Stimulated activated CD4-positive, alpha-beta T cell treated with anti-CD3 and anti-CD28 coated beads, Interleukin-12 subunit alpha, Interleukin-12 subunit beta, amount 100 ng/mL, for 4 hours (primary cell): Measurements from ENCODE around the gene IRGM.
A peak's percentile ranks its signal among the peaks of the same experiment; 100 is the strongest.
"Not testable (repeated sequence)": the region's sequence is repeated elsewhere in the genome, so short reads cannot be mapped to it uniquely, and the experiment has no call there.

Source experiments
- DNase-seq: peaks from one replicate; pipeline ENCODE4 v3.0.0-alpha.2; 2020

Gene IRGM, protein sequence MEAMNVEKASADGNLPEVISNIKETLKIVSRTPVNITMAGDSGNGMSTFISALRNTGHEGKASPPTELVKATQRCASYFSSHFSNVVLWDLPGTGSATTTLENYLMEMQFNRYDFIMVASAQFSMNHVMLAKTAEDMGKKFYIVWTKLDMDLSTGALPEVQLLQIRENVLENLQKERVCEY

GRCh38 chr5:150846308-150846653 lies at the start of gene IRGM:
TSS of gene IRGM (plus strand) at chr5:150846521. CDS start at chr5:150848124, 1,603 bp downstream.
- DNase-seq, result not testable (repeated sequence)

DNA sequence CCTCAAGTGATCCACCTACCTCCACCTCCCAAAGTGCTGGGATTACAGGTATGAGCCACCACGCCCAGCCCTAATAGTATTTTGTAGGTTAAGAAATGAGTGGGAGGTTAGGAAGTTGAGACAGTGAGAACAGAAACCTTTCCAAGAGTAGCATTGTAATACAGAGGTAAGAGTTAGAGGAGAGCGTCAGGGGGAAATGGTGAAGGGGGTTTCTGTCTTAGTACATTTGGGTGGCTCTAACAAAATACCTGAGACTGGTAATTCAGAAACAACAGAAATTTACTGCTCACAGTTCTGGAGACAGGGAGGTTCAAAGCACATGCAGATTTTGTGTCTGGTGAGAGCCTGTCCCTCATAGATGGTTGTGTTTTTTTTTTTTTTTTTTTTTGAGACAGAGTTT lies 48.9 kb upstream of the IRGM start:
- no peak for DNase-seq

DNA sequence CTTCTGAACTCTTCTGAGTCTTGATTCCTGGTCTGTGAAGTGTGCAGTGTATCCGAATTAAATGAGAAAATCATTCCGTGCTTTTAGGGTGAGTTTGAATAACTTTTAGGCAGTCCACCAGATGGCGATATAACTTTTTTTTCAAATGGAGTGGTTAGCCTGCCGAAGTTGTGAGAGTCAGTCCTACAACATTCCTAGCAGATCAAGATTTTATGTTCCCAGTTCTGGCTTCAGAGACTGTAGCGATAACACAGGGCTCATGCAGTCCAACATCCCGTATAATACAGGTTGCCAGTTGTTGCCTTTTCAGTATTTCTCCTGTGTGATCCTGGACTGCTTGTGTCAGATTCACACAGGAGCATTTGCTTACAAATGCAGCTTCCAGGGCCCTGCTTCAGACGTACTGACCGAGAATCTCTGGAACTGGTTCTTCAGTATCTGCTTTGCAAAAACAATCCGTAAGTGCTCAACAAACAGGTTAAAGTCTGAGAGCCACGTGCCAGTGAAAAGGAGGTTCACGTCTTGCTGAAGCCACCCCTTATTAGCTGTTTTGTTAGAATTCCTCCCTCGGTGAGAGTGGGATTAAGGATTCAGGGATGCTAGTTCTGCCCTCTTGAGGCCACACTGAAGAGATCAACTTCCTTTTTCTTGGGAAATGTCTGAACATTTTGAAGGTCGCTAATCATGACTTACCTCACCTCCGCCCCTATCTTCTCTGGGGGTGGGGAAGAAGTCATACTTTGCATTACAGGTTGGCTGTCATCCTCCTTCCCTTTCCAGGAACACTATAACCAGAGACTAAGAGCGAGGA lies 45.0 kb upstream of the IRGM start:
- no peak for DNase-seq

DNA sequence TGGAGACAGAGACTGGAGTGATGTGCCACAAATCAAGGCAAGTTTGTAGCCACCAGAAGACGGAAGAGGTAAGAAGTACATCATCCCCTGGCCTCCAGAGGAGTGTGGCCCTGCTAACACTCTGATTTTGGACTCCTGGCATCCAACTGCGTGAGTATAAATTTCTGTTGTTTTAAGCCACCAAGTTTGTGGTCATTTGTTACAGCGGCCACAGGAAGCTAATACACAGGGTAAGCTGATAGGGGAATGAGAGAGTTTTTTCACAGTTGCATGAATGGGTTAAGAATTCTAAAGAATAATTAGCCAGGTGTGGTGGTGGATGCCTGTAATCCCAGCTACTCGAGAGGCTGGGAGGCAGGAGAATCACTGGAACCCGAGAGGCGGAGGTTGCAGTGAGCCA lies 41.9 kb upstream of the IRGM start:
- DNase-seq, result no peak

DNA sequence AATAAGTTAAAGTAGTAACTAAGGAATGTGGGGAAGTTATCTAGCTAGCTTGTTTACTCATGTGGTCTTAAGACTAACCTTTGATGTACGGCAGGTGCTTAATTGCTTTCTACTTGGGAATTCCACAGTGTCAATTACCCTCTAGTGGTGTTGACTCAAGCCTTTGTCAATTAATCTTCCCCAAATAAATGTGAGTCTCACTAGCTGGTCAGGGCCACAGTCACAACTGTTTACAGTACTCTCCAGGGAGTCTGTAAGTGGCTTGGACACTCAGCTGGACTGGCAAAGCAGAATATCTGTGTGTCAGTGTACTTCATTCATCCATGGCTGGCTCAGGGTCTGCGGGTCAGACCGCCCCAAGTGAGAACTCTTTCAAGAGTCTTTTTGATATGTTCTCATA lies 37.0 kb upstream of the IRGM start:
- DNase-seq, result no peak

GRCh38 chr5:150815010-150815409 lies 31.3 kb upstream of the IRGM start:
- no peak for DNase-seq

- no peak for DNase-seq
Measured at GRCh38 chr5:150816946-150817345, 29.4 kb upstream of the IRGM start.

- DNase-seq, result no peak
Measured at GRCh38 chr5:150829744-150830143, 16.6 kb upstream of the IRGM start.

- not testable (repeated sequence) for DNase-seq
Measured at GRCh38 chr5:150831821-150832220, 14.5 kb upstream of the IRGM start.

DNA sequence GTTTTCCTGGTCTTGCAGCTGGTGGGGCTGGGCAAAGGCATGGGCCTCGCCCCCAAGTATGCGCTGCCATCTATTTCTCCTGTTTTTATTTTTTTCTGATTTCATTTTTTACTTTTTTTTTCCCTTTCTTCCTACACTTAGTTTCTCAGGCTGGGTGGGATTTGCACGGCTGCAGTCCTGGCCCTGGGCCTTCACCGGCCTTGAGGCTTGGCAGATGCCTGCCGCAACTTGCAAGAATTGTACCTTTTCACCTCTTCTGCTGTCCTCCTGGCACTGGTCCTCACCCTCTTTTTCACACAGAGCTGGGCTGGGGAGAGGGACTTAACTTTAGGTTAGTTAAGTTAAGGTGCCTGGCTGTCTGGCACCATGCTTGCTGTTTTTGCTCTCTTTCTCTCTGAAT lies 10.3 kb upstream of the IRGM start:
- no peak for DNase-seq

GRCh38 chr5:150836703-150837102 lies 9.6 kb upstream of the IRGM start:
- DNase-seq, result no peak

DNA sequence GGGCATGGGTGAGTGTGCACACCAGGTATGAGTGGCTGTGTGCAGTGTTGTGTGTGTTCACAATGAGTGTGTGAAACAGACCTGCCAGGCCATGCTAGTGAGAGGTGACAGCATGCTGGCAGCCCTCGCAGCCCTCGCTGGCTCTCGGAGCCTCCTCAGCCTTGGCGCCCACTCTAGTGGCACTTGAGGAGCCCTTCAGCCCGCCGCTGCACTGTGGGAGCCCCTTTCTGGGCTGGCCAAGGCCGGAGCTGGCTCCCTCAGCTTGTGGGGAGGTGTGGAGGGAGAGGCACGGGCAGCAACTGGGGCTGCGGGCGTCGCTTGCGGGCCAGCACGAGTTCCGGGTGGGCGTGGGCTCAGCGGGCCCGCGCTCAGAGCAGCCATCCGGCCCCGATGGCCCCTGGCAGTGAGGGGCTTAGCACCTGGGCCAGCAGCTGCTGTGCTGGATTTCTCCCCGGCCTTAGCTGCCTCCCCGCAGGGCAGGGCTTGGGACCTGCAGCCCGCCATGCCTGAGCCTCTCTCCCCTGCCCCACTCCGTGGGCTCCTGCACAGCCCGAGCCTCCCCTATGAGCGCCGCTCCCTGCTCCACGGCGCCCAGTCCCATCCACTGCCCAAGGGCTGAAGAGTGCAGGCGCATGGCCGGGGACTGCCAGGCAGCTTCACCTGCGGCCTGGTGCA lies 999 bp upstream of the IRGM start:
- DNase-seq, result not testable (repeated sequence)

GRCh38 chr5:150846654-150847333 lies 473 bp downstream of the IRGM start:
- DNase-seq, result peak; percentile 29

DNA sequence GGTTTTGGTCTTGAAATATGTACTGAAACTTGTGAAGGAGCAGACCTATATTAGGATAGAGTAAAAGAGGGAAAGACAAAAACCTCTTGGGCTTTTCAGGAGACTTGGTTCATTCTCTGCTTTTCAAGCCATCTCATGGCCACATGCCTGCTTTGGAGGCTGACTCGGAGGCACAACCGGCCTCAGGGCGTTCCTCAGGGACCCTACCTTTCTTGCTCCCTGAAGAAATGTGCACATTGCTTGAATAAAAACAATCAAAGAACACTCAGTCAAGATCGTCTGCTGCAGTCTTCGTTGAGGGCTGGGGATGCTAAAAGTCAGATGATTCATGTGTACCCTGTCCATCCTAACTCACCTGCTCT lies 994 bp downstream of the IRGM start:
- no peak for DNase-seq

DNA sequence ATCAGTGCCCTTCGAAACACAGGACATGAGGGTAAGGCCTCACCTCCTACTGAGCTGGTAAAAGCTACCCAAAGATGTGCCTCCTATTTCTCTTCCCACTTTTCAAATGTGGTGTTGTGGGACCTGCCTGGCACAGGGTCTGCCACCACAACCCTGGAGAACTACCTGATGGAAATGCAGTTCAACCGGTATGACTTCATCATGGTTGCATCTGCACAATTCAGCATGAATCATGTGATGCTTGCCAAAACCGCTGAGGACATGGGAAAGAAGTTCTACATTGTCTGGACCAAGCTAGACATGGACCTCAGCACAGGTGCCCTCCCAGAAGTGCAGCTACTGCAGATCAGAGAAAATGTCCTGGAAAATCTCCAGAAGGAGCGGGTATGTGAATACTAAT lies 1.9 kb downstream of the IRGM start:
- no peak for DNase-seq

DNA sequence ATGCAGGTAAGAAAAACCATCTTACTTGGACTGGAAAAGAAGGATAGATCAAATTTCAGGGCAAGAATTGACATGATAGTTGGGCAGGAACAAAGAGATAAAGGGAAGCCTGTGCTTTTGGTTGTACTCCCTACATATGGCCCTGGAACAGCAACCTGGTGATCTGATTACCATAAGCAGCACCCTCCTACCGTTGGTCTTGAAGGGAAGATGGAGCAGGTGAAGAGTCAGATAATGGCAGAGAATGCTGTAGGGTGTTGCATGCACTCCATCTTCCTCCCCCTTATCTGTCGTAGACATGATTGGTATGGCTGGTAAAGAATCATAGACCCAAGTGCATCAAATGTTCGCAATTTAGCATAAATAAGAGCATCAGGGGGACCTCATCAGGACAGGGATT lies 4.7 kb downstream of the IRGM start:
- DNase-seq, result no peak

DNA sequence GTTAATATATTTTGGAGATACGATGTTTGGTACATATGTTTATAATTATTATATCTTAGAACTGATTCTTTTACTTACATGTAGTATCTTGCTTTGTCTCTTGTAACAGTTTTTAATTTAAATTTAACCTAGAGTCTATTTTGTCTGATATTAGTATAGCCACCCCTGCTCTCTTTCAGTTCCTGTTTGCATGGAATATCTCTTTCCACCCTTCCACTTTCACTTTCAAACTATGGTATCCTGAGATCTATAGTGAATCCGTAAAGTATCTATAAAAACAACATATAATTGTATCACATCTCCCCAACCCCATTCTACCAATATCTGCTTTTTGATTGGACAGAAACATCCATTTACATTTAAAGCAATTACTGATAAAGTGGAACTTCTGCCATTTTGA lies 7.2 kb downstream of the IRGM start:
- DNase-seq, result no peak

DNA sequence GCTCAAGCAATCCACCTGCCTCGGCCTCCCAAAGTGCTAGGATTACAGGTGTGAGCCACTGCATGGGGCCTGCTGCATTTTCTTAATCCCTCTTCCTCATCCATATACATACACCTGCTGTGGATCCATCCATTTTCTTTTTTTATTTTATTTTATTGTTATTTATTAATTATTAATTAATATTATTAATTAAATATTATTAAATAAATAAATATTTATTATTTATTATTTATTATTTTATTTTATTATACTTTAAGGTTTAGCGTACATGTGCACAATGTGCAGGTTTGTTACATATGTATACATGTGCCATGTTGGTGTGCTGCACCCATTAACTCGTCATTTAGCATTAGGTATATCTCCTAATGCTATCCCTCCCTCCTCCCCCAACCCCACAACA lies 10.4 kb downstream of the IRGM start:
- DNase-seq, result not testable (repeated sequence)

- no peak for DNase-seq
Measured at GRCh38 chr5:150860246-150860821, 14.0 kb downstream of the IRGM start.

DNA sequence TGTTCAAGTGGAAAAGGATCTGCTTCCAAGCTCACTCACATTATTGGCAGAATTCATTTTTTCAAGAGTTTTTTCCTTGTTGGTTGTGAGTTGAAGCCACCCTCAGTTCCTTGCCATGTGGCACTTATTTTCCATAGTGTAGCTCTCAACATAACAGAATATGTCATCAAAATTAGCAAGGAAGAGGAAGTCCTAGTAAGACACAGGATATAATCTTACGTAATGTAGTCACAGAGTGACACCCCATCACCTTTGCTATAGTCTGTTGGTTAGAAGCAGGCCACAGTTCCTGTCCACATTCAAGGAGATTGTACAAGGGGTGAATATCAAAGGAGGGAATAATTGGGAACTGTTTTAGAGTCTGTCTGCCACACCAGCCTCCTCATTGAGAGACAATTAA lies 15.7 kb downstream of the IRGM start:
- DNase-seq, result no peak

GRCh38 chr5:150879358-150879757 lies 33.0 kb downstream of the IRGM start:
- no peak for DNase-seq

- DNase-seq, result no peak
Measured at GRCh38 chr5:150895431-150896428, 49.4 kb downstream of the IRGM start.
